ENCODE measurements around the gene HBM.

DNA sequence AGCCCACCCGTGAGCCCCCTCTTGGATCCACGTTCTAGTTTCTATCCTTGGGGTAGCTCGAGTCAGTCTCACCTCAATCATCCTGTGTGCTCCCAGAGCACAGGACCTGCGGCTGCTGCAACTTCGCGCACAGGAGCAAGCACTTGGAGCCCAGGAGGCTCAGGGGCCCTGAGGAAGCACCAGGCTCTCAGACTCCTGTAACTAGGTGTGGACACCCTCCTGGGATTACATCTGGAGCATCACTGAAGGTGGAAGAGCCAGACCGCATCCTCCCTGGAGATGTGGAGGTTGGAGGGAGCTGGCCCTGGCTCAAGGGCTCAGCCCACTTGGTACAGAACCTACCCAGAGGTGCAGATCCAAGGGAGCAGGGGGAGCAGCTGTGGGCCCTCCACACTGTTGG lies 17.2 kb downstream of the HBM start:
- TF ChIP-seq, protein P1, sequence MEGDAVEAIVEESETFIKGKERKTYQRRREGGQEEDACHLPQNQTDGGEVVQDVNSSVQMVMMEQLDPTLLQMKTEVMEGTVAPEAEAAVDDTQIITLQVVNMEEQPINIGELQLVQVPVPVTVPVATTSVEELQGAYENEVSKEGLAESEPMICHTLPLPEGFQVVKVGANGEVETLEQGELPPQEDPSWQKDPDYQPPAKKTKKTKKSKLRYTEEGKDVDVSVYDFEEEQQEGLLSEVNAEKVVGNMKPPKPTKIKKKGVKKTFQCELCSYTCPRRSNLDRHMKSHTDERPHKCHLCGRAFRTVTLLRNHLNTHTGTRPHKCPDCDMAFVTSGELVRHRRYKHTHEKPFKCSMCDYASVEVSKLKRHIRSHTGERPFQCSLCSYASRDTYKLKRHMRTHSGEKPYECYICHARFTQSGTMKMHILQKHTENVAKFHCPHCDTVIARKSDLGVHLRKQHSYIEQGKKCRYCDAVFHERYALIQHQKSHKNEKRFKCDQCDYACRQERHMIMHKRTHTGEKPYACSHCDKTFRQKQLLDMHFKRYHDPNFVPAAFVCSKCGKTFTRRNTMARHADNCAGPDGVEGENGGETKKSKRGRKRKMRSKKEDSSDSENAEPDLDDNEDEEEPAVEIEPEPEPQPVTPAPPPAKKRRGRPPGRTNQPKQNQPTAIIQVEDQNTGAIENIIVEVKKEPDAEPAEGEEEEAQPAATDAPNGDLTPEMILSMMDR (IDR thresholded peaks at IDR 0.05): no peak
- TF ChIP-seq GABPA (IDR thresholded peaks at IDR 0.05; ENCODE audit: low read depth) (no peak), RCOR1 (IDR thresholded peaks at IDR 0.05; ENCODE audit: low read length) (no peak), EP300 (IDR thresholded peaks at IDR 0.05; ENCODE audit: borderline replicate concordance in 1 of 2, low read depth in 1 of 2, low read length in 1 of 2) (no peak), YY1 (IDR thresholded peaks at IDR 0.05; ENCODE audit: low read depth) (no peak), MXI1 (IDR thresholded peaks at IDR 0.05; ENCODE audit: low read depth, low read length) (no peak), FOXJ3 (CRISPR knock-in tag; IDR thresholded peaks at IDR 0.05) (no peak), SMC3 (IDR thresholded peaks at IDR 0.05; ENCODE audit: low read depth, low read length) (no peak), EZH2phosphoT487 (IDR thresholded peaks at IDR 0.05; ENCODE audit: borderline replicate concordance, low read depth) (no peak), CHD2 (IDR thresholded peaks at IDR 0.05; ENCODE audit: low read length, partially characterized antibody) (no peak)
- TF ChIP-seq, protein P2, sequence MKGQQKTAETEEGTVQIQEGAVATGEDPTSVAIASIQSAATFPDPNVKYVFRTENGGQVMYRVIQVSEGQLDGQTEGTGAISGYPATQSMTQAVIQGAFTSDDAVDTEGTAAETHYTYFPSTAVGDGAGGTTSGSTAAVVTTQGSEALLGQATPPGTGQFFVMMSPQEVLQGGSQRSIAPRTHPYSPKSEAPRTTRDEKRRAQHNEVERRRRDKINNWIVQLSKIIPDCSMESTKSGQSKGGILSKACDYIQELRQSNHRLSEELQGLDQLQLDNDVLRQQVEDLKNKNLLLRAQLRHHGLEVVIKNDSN (IDR thresholded peaks at IDR 0.05; ENCODE audit: borderline replicate concordance, low read depth): no peak

Data from SK-N-SH (cell line).